ENCODE results near the gene CMIP.

The CMIP gene

GRCh38 chr16:81526935-81527334, 82.3 kb downstream of the CMIP start:
- no peak for DNase-seq (ENCODE audit: extremely low spot score)

DNA sequence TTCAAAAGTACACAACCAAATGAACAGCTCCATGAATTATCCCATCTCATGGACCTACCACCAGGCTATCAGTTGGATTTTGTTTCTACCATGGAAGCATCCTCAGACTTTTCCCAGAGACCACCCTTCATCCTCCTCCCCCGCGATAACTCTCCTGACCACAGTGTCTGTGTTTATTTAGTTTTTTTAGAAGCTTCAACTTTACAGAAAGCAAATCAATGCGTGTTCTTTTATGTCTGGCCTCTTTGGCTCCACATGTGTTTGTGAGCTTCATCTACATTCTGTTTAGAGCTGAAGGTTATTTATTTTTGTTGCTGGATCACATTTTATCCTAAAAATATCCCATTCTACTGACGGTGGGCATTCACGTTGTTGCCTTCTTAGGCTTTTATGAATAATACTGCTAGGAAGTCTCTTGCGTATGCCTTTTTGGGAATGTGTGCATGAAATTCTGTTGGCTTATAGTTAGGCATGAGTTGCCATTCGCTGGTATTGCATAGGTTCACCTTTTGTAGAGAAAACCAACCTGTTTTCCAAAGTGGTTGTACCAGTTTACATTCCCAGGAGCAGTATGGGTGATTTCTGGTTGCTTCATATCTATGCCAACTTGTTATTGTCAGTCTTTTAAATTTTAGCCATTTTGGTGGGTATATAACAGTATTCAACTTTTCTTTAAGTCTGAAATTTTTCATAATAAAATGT, 83.0 kb downstream of the CMIP start:
- no peak for DNase-seq (ENCODE audit: extremely low spot score)
- ChIA-PET POLR2A (no interaction called here), CTCF (no interaction called here)
- TF ChIP-seq ELF4 (IDR thresholded peaks at IDR 0.05) (no peak), FOXK2 (IDR thresholded peaks at IDR 0.05) (no peak), HDGF (IDR thresholded peaks at IDR 0.05; ENCODE audit: borderline replicate concordance) (no peak), ZNF384 (IDR thresholded peaks at IDR 0.05) (no peak), LEF1 (IDR thresholded peaks at IDR 0.05; ENCODE audit: borderline replicate concordance) (no peak), SP1 (IDR thresholded peaks at IDR 0.05) (no peak), CTBP1 (IDR thresholded peaks at IDR 0.05; ENCODE audit: borderline replicate concordance) (no peak), FOXA1 (IDR thresholded peaks at IDR 0.05) (no peak), L3MBTL2 (conservative IDR thresholded peaks at IDR 0.05) (no peak), SUZ12 (IDR thresholded peaks at IDR 0.05) (no peak), BHLHE40 (IDR thresholded peaks at IDR 0.05; ENCODE audit: borderline replicate concordance) (no peak)

More at GRCh38 chr16:81526935-81527334, 82.3 kb downstream of the CMIP start:
- no peak for TF ChIP-seq ZNF384 (IDR thresholded peaks at IDR 0.05)
- no peak for TF ChIP-seq TARDBP (IDR thresholded peaks at IDR 0.05)
- TF ChIP-seq HDGF (IDR thresholded peaks at IDR 0.05; ENCODE audit: borderline replicate concordance) = no peak
- no peak for TF ChIP-seq SP1 (IDR thresholded peaks at IDR 0.05)
- TF ChIP-seq LEF1 (IDR thresholded peaks at IDR 0.05; ENCODE audit: borderline replicate concordance) = no peak
- TF ChIP-seq ELF4 (IDR thresholded peaks at IDR 0.05) = no peak
- TF ChIP-seq NFRKB (IDR thresholded peaks at IDR 0.05) = no peak
- TF ChIP-seq SUZ12 (IDR thresholded peaks at IDR 0.05) = no peak
- TF ChIP-seq FOXM1 (IDR thresholded peaks at IDR 0.05; ENCODE audit: borderline replicate concordance) = no peak
- no peak for TF ChIP-seq FOXK2 (IDR thresholded peaks at IDR 0.05)
- no peak for TF ChIP-seq L3MBTL2 (conservative IDR thresholded peaks at IDR 0.05)
- TF ChIP-seq ARNT (IDR thresholded peaks at IDR 0.05) = no peak
- no peak for TF ChIP-seq CTBP1 (IDR thresholded peaks at IDR 0.05; ENCODE audit: borderline replicate concordance)
- no peak for TF ChIP-seq FOXA1 (IDR thresholded peaks at IDR 0.05)
- no peak for TF ChIP-seq BHLHE40 (IDR thresholded peaks at IDR 0.05; ENCODE audit: borderline replicate concordance)
- no peak for TF ChIP-seq PKNOX1 (IDR thresholded peaks at IDR 0.05)
- CTCF ChIA-PET = no interaction called here
- POLR2A ChIA-PET = no interaction called here

DNA sequence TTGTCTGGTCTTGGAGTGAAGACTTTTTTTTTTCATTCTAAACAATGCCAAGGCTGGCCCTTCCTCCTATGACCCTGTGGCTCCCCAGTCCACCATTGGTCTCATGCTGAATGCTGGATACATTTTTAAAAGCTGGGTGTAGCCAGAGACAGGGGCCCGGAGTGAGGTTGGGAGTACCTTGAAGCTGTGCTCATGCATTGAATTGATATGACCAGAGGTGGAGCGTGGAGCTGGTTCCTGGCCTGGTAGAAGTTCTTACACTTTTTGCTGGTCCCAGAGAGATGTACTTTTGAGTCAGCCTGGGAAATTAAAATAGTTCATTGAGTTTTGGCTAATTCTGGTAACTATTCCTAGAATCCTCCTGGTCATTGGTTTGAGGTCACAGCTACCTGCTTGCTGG, 83.6 kb downstream of the CMIP start:
- no peak for TF ChIP-seq ARNT (IDR thresholded peaks at IDR 0.05)
- no peak for TF ChIP-seq SUZ12 (IDR thresholded peaks at IDR 0.05)
- TF ChIP-seq BHLHE40 (IDR thresholded peaks at IDR 0.05; ENCODE audit: borderline replicate concordance) = no peak
- no peak for TF ChIP-seq ZNF384 (IDR thresholded peaks at IDR 0.05)
- no peak for TF ChIP-seq PKNOX1 (IDR thresholded peaks at IDR 0.05)
- no peak for TF ChIP-seq FOXK2 (IDR thresholded peaks at IDR 0.05)
- TF ChIP-seq ELF4 (IDR thresholded peaks at IDR 0.05) = no peak
- no peak for TF ChIP-seq CTBP1 (IDR thresholded peaks at IDR 0.05; ENCODE audit: borderline replicate concordance)
- TF ChIP-seq HDGF (IDR thresholded peaks at IDR 0.05; ENCODE audit: borderline replicate concordance) = no peak
- TF ChIP-seq LEF1 (IDR thresholded peaks at IDR 0.05; ENCODE audit: borderline replicate concordance) = no peak
- TF ChIP-seq FOXA1 (IDR thresholded peaks at IDR 0.05) = no peak
- TF ChIP-seq L3MBTL2 (conservative IDR thresholded peaks at IDR 0.05) = no peak
- TF ChIP-seq FOXM1 (IDR thresholded peaks at IDR 0.05; ENCODE audit: borderline replicate concordance) = no peak
- TF ChIP-seq SP1 (IDR thresholded peaks at IDR 0.05) = no peak
- ChIA-PET CTCF (no interaction called here), POLR2A (no interaction called here)
- DNase-seq (ENCODE audit: extremely low spot score) = no peak

DNA sequence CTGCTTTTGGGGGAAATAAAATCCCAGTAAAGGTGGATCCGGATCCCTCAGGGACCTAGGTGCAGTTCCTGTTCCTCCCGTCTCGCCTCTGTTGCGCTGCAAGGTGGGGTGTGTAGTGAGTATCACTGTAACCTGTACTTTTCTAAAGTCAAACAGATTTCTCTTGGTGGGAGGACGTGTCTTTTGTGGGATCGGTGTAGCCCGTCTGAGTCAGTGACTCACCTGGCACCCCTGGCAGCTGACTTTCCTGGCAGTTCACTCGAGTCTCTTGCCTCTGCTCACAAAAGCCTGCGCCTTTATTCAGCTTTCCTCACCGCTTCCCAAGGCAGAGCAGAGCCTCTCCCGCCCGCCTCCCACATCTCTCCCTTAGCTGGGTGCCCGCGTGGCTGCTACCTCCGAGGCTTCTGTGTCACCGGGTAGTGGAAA, 85.7 kb downstream of the CMIP start:
- ChIA-PET POLR2A (no interaction called here), CTCF (no interaction called here)
- TF ChIP-seq SP1 (IDR thresholded peaks at IDR 0.05) (no peak), CTBP1 (IDR thresholded peaks at IDR 0.05; ENCODE audit: borderline replicate concordance) (no peak), FOXM1 (IDR thresholded peaks at IDR 0.05; ENCODE audit: borderline replicate concordance) (no peak), L3MBTL2 (conservative IDR thresholded peaks at IDR 0.05) (no peak), HDGF (IDR thresholded peaks at IDR 0.05; ENCODE audit: borderline replicate concordance) (no peak), BHLHE40 (IDR thresholded peaks at IDR 0.05; ENCODE audit: borderline replicate concordance) (no peak), SUZ12 (IDR thresholded peaks at IDR 0.05) (no peak), ZNF384 (IDR thresholded peaks at IDR 0.05) (no peak), TARDBP (IDR thresholded peaks at IDR 0.05) (no peak), FOXK2 (IDR thresholded peaks at IDR 0.05) (no peak), ELF4 (IDR thresholded peaks at IDR 0.05) (no peak), LEF1 (IDR thresholded peaks at IDR 0.05; ENCODE audit: borderline replicate concordance) (no peak), PKNOX1 (IDR thresholded peaks at IDR 0.05) (no peak), FOXA1 (IDR thresholded peaks at IDR 0.05) (no peak), ARNT (IDR thresholded peaks at IDR 0.05) (no peak), NFRKB (IDR thresholded peaks at IDR 0.05) (no peak)
- DNase-seq (ENCODE audit: extremely low spot score) = no peak

- POLR2A ChIA-PET = no interaction called here
- TF ChIP-seq SP1 (IDR thresholded peaks at IDR 0.05) (no peak), BHLHE40 (IDR thresholded peaks at IDR 0.05; ENCODE audit: borderline replicate concordance) (no peak), ARNT (IDR thresholded peaks at IDR 0.05) (no peak), FOXM1 (IDR thresholded peaks at IDR 0.05; ENCODE audit: borderline replicate concordance) (no peak), SUZ12 (IDR thresholded peaks at IDR 0.05) (no peak), ELF4 (IDR thresholded peaks at IDR 0.05) (no peak), FOXA1 (IDR thresholded peaks at IDR 0.05) (no peak), CTBP1 (IDR thresholded peaks at IDR 0.05; ENCODE audit: borderline replicate concordance) (no peak), FOXK2 (IDR thresholded peaks at IDR 0.05) (no peak), LEF1 (IDR thresholded peaks at IDR 0.05; ENCODE audit: borderline replicate concordance) (no peak), TARDBP (IDR thresholded peaks at IDR 0.05) (no peak), HDGF (IDR thresholded peaks at IDR 0.05; ENCODE audit: borderline replicate concordance) (no peak), NFRKB (IDR thresholded peaks at IDR 0.05) (no peak), L3MBTL2 (conservative IDR thresholded peaks at IDR 0.05) (no peak)
- CTCF ChIA-PET = no interaction called here
- DNase-seq (ENCODE audit: extremely low spot score) = no peak
Observed at GRCh38 chr16:81530814-81531213, 86.2 kb downstream of the CMIP start.
